GM19025 (cell line): ENCODE results near the gene CDH2.

Source experiments
- ATAC-seq: cut with Tn5 transposase; IDR thresholded peaks from one replicate; pipeline ENCODE4 v1.9.1; 2021; ENCODE audit warnings: mild to moderate bottlenecking, low read depth, moderate library complexity; ENCODE audit not compliant: unreplicated experiment

The CDH2 gene

GRCh38 chr18:28095041-28095440 lies 81.9 kb downstream of the CDH2 start:
- no peak for ATAC-seq

- no peak for ATAC-seq
These were observed 85.7 kb downstream of the CDH2 start for GRCh38 chr18:28091197-28091596.

- no peak for ATAC-seq
These were observed 88.5 kb downstream of the CDH2 start for GRCh38 chr18:28088477-28088876.

- no peak for ATAC-seq
These were observed 90.0 kb downstream of the CDH2 start for GRCh38 chr18:28086670-28087552.

GRCh38 chr18:28081516-28081915 lies 95.4 kb downstream of the CDH2 start:
- ATAC-seq = no peak

GRCh38 chr18:28080876-28081300 lies 96.0 kb downstream of the CDH2 start:
- no peak for ATAC-seq

- ATAC-seq = no peak
These were observed 97.0 kb downstream of the CDH2 start for GRCh38 chr18:28079883-28080282.

- no peak for ATAC-seq
These were observed 98.1 kb downstream of the CDH2 start for GRCh38 chr18:28078849-28079248.

- ATAC-seq = no peak
These were observed 98.6 kb downstream of the CDH2 start for GRCh38 chr18:28078298-28078697.

- ATAC-seq = no peak
These were observed 101.4 kb downstream of the CDH2 start for GRCh38 chr18:28075501-28075900.

GRCh38 chr18:28074076-28074475 lies 102.9 kb downstream of the CDH2 start:
- ATAC-seq = no peak

GRCh38 chr18:28073658-28074057 lies 103.3 kb downstream of the CDH2 start:
- no peak for ATAC-seq

- ATAC-seq = no peak
These were observed 105.7 kb downstream of the CDH2 start for GRCh38 chr18:28071199-28071598.

- ATAC-seq = no peak
These were observed 108.7 kb downstream of the CDH2 start for GRCh38 chr18:28068207-28068606.

- ATAC-seq = no peak
These were observed 109.6 kb downstream of the CDH2 start for GRCh38 chr18:28067346-28067745.

- no peak for ATAC-seq
These were observed 111.1 kb downstream of the CDH2 start for GRCh38 chr18:28065793-28066186.

GRCh38 chr18:28065031-28065792 lies 111.7 kb downstream of the CDH2 start:
- ATAC-seq = no peak

GRCh38 chr18:28063926-28064325 lies 113.0 kb downstream of the CDH2 start:
- ATAC-seq = no peak

GRCh38 chr18:28063271-28063761 lies 113.6 kb downstream of the CDH2 start:
- ATAC-seq = no peak

- no peak for ATAC-seq
These were observed 114.5 kb downstream of the CDH2 start for GRCh38 chr18:28062443-28062842.

- ATAC-seq = no peak
These were observed 117.1 kb downstream of the CDH2 start for GRCh38 chr18:28059861-28060260.
